Stimulated activated naive CD8-positive, alpha-beta T cell treated with anti-CD3 and anti-CD28 coated beads, Interleukin-15, amount 100 ng/mL, for 72 hours (primary cell): ENCODE results near the gene PTPN21.

Experiments used
- ATAC-seq: fragments of 150-1000 bp; cut with Tn5 transposase; 2 replicates; pipeline ENCODE4 v1.10.0; 2021; ENCODE audit warnings: mild to moderate bottlenecking, moderate library complexity
- DNase-seq, 2 donors: peaks; one replicate each; pipeline ENCODE4 v3.0.0; 2021 to 2022
- H3K27ac Mint-ChIP-seq, 2 donors: one replicate each; pipeline ENCODE4 v1.8.0; 2022; ENCODE audit warnings: mild to moderate bottlenecking in 2 of 2, mixed read lengths in 2 of 2, moderate library complexity in 2 of 2
- H3K27me3 Mint-ChIP-seq: one replicate; pipeline ENCODE4 v1.8.0; 2022; ENCODE audit warnings: mixed read lengths
- H3K4me1 Mint-ChIP-seq: one replicate; pipeline ENCODE4 v1.8.0; 2022; ENCODE audit warnings: mild to moderate bottlenecking, mixed read lengths
- H3K4me3 Mint-ChIP-seq, 2 donors: one replicate each; pipeline ENCODE4 v1.8.0; 2022; ENCODE audit warnings: mild to moderate bottlenecking in 2 of 2, mixed read lengths in 2 of 2, moderate library complexity in 1 of 2
- H3K9me3 Mint-ChIP-seq, 2 donors: one replicate each; pipeline ENCODE4 v1.8.0; 2022; ENCODE audit warnings: mixed read lengths in 2 of 2

Gene PTPN21

DNA sequence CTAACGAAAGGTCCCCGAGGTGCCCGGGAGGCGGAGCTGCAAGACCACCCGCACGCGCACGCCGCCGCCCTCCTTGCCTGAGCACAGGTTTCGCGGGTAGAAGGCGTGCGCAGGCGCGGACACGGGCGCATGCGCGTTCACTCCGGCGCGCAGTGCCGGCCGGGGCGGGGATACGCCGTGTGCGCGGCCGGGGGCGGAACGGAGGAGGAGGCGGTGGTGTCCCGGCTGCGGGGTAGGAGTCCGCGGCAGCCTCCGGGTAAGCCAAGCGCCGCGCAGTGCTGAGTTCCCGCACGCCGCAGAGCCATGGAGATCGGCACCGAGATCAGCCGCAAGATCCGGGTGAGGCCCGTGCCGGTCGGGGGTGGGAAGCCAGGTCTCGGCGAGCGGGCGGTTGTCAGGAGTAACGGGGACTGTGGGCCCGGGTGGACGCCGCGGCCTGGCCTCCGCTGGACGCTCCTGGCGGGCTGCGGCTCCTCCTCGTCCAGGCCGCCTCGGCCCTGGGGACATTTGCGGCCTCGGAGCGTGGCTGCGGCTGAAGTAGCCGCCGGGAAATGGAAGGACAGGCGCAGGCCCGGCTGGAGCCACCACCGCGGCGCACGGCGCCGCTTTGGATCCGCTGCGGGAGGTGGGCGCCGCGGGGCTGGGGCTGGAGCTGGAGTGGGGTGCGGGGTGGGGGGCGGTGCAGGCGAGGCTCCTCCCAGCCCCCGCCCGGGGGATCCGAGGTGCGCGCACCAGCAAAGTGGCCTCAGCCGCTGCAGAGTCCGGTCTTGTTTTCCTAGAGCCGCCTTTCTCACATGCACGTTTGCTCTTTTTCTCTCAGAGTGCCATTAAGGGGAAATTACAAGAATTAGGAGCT lies 8.3 kb upstream of the PTPN21 start, which contains the start of gene ZC3H14:
Gene ZC3H14, plus strand, starts transcription at position 207 of the 856 bp plus-strand sequence. Its CDS starts 97 bp downstream, at position 304.
- Mint-ChIP-seq H3K27ac (peak within 1 kb of the TSS; percentile 97), H3K4me1 (peaks cover 38% of the 10 kb centered on the region), H3K27me3 (peaks cover 20% of the 10 kb centered on the region), H3K9me3 (peaks cover 0 to 2% of the 10 kb centered on the region in 2 donors), H3K4me3 (peak within 1 kb of the TSS; percentile 87 to 89)
- ATAC-seq (peak; percentile 96), DNase-seq (peak; percentile 88 to 90)

DNA sequence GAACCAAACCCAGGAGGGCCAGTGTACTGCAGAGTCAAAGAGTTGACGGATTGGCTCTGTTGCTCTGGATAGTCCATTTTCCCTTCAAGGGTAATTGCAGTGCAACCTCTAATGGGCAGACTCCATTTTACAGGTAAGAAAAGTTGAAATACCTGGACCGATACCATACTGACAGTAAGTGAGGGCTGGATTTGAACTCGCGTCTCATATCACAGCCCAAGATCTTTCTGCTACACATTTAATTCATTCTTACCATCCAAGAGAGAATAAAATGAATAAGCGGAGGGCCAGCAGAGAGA lies 7.7 kb upstream of the PTPN21 start:
- DNase-seq (no peak), ATAC-seq (no peak)
- peak overlapping the region; percentile 97 for H3K27ac Mint-ChIP-seq
- H3K4me3 Mint-ChIP-seq = peak overlapping the region; percentile 87 to 89
- H3K9me3 Mint-ChIP-seq = no peaks in the 10 kb centered on the region
- peaks cover 43% of the 10 kb centered on the region for H3K4me1 Mint-ChIP-seq
- peaks cover 20% of the 10 kb centered on the region for H3K27me3 Mint-ChIP-seq

DNA sequence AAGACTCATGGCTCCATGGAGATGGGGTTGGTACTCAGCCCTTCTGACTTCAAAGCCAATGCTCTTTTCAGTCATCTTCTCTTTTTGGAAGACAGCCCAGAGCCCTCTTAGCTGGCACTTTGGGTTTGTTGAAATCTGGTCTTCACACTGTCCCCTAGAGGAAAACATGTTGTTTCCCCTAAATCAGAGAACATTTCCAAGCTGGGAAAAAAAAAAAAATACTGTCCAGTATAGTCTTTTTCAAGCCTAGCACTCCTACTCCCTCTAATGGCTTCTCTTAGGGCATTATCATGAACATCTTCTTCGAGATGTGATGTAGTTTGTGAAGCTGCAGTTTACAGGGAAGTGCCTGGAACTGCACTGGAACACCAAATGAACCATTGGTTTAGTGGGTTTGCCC lies 5.0 kb upstream of the PTPN21 start:
- ATAC-seq = no peak
- Mint-ChIP-seq H3K27ac (no peak overlapping the region), H3K27me3 (peaks cover 45% of the 10 kb centered on the region), H3K4me1 (peaks cover 59% of the 10 kb centered on the region), H3K9me3 (no peaks in the 10 kb centered on the region), H3K4me3 (no peak overlapping the region)
- DNase-seq = no peak

DNA sequence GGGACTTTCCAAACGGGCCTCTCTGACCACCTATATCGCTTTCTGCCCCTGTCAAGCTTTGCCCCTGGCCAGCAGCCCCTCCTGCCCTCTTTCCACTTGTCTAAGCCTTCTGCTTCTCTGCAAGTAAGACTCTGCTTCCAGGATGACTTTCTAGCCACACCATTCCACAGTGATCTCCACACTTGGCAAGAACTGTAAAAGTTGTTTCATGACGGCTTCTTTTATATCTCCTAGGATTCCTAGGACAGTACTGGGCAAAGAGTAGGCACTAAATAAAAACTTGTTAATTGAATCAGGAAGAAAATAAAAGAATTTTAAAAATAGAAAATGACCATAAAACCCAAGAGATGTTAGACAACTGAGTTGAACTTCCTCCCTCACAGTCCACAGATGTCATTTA lies 1.8 kb upstream of the PTPN21 start:
- ATAC-seq (no peak), DNase-seq (no peak)
- Mint-ChIP-seq H3K9me3 (no peaks in the 10 kb centered on the region), H3K27me3 (peaks cover 66% of the 10 kb centered on the region), H3K27ac (no peak overlapping the region), H3K4me1 (peaks cover 40% of the 10 kb centered on the region), H3K4me3 (no peak overlapping the region)

DNA sequence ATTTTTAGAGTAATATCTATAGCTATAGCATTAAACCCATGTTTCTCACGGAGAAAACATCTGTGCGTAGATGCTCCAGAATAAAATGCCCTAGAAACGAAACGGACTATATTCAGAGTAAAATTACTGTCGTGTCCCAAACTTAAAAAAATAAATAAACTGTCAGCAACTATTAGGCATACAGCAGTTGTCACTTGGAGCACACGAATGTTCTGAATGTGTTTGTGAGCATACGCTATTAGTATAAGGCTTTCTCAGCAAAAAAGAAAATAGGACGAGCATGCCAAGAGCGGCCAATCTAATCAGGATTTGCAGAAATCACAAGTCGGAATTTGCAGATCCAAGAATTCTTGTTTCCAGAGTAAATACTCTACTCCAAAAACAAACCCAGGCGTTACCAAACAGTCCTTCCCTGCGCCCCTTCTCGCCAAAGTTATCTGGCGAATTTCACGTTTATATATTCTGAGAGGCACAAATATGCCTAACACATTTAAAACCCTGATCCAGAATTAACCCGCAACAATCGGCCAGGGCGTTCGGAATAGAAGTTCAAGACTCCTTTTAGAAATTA lies 836 bp downstream of the PTPN21 start:
- Mint-ChIP-seq H3K4me1 (peaks cover 34% of the 10 kb centered on the region), H3K4me3 (peak overlapping the region; percentile 50 to 81), H3K27me3 (peaks cover 56% of the 10 kb centered on the region), H3K27ac (no peak overlapping the region), H3K9me3 (no peaks in the 10 kb centered on the region)
- DNase-seq = no peak
- no peak for ATAC-seq

DNA sequence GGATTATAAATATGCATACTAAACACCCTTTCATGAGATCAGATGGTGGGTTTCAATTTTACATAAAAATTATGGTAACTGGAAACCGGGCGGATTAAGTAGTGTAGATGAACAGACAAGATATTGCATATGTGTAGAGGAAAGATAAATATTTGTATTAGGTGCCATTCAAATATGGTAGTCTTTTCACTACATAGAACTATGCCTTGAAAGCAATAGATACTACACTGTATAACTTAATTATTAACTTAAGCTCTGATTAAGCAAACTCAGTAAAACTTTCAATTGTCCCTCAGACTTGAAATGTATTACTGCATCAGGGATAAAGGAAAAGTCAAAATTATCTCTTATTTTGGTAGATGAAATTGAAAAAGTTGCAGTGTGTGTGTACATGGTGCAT lies 1.9 kb downstream of the PTPN21 start:
- Mint-ChIP-seq H3K4me3 (no peak overlapping the region), H3K27me3 (peaks cover 50% of the 10 kb centered on the region), H3K27ac (no peak overlapping the region), H3K4me1 (peaks cover 26% of the 10 kb centered on the region), H3K9me3 (no peaks in the 10 kb centered on the region)
- no peak for ATAC-seq
- no peak for DNase-seq

DNA sequence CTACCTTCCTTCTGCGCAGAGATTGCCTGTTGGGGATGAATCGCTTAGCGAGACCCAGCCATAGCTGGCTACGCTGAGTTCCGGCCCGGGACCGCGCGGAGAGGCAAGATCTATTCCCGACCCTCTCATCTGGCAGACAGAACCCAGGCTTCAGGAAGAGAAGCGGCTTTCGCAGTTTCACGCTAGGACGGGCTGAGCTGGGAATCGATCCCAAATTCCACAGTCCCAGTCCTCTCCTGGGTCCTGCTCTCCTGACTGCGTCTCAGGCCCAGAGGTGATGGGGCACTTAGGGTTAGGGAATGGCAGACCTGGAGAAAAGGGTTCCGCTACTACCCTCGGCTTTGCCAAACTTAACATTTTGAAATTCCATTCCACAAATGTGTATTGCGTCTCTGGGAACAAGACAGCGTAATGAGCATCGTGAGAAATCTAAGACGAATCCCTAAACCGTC lies 2.8 kb downstream of the PTPN21 start:
- peaks cover 47% of the 10 kb centered on the region for H3K27me3 Mint-ChIP-seq
- H3K4me3 Mint-ChIP-seq = peak overlapping the region; percentile 73 to 77
- no peak overlapping the region for H3K27ac Mint-ChIP-seq
- peaks cover 17% of the 10 kb centered on the region for H3K4me1 Mint-ChIP-seq
- no peaks in the 10 kb centered on the region for H3K9me3 Mint-ChIP-seq
- ATAC-seq = no peak
- DNase-seq = no peak

DNA sequence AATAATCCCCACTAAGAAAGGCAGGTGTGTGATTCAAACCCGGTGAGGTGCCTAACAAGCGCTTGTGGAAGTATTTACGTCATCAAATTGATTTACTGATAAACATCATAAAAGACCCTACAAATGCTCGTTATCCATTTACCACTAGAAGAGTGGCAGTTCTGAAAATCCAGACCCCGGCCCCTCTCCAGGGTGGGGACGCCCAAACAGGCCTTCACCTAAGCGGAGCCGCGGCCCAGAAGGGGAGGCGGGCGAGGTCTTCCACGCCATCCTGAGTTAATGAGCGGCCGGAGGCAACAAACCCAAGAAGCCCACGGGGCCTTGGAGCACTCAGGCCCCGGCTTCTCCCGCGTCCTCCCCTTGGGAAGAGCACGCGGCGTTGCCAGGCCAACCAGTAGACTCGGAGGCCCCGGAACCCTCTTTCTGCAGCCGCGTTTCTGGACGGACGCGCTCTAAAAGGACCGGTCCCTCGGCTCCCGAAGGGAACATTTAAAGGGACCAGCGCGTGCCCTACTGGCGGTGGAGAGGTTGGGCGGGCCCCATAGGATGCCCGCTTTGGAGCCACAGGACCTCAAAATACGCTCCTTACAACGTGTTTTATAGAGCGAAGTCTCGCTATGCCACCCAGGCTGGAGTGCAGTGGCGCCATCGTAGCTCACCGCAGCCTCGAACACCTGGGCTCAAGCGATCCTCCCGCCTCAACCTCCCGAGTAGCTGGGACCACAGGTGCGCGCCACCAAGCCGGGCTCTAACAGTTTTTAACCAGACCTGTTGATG lies 3.5 kb downstream of the PTPN21 start:
- DNase-seq = peak; percentile 67 to 68
- peaks cover 39% of the 10 kb centered on the region for H3K27me3 Mint-ChIP-seq
- no peak overlapping the region for H3K27ac Mint-ChIP-seq

DNA sequence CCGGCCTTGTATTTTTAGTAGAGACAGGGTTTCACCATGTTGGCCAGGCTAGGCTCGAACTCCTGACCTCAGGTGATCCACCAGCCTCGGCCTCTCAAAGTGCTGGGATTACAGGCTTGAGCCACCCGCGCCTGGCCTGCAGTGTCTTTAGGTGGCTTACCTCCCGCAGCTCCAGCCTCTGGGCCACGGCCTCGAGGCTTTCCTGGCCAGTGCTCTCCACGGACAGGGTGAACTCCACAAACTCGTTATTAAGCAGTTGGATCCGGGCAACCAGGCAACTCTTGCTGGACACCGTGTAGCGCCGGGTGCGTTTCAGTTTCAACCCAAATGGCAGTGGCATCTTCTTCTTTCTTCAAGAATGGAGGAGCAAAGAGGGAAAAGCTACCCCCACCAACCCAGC lies 4.7 kb downstream of the PTPN21 start:
- Mint-ChIP-seq H3K27me3 (peaks cover 27% of the 10 kb centered on the region), H3K4me3 (no peak overlapping the region), H3K9me3 (no peaks in the 10 kb centered on the region), H3K4me1 (peaks cover 7% of the 10 kb centered on the region), H3K27ac (no peak overlapping the region)
- ATAC-seq (no peak), DNase-seq (no peak)

More for the DNA sequence above, 3.5 kb downstream of the PTPN21 start:
- H3K4me3 Mint-ChIP-seq = peak overlapping the region; percentile 73 to 77
- peak; percentile 79 for ATAC-seq
- no peaks in the 10 kb centered on the region for H3K9me3 Mint-ChIP-seq
- H3K4me1 Mint-ChIP-seq = peaks cover 10% of the 10 kb centered on the region

DNA sequence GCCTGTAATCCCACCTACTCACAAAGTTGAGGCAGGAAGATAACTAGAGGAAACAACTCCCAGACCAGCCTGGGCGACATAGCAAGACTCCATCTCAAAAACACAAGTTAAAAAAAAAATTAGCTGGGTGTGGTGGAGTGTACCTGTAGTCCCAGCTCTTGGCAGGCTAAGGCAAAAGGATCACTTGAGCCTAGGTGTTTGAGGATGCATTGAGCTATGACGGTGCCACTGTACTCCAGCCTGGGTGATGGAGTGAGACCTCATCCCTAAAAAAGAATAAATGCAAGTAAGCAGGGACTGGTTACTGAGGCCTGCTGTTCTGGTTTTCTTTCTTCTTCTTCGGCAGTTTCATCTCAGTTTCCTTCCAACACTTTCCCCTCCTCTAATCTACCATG lies 7.4 kb downstream of the PTPN21 start:
- peaks cover 7% of the 10 kb centered on the region for H3K27me3 Mint-ChIP-seq
- H3K9me3 Mint-ChIP-seq = no peaks in the 10 kb centered on the region
- peaks cover 7% of the 10 kb centered on the region for H3K4me1 Mint-ChIP-seq
- no peak overlapping the region for H3K27ac Mint-ChIP-seq
- no peak for ATAC-seq
- DNase-seq = no peak
- no peak overlapping the region for H3K4me3 Mint-ChIP-seq

DNA sequence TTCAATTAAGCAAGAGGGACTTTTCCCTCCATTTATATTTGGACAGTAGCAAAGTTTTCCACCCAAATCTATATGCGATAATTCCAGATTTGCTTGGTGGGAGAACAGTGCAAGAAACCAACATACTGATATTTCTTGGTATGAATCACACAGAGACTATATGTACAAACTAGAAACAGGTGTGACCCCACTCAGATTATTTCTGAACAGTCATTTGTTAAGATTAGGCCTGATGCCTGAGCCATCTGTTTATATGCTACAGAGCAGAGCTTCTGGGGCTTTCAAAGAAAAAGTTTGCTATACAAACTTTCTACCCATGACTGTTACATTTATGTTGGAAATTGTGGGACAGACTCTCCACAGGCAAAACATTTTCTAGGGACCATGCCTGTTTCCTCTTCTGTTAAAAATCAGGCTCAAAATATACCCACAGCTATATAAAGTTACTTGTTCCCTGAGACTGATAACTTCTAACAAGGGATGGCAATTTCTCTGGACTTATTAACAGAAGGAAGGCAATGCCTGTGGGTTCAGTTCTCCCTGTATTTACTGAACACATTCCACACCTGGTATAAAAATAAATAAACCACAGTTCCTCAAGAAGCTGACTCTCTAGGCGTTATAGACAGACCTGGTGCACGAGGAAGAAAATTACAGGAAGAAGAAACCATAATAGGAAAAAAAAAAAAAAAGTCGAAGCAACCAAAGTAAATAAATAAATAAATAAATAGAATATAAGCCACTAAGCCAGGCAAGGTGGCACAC lies 8.0 kb downstream of the PTPN21 start:
- Mint-ChIP-seq H3K27me3 (peaks cover 1% of the 10 kb centered on the region), H3K27ac (no peak overlapping the region), H3K4me3 (no peak overlapping the region), H3K9me3 (no peaks in the 10 kb centered on the region), H3K4me1 (peaks cover 2% of the 10 kb centered on the region)
- ATAC-seq (no peak), DNase-seq (no peak)

DNA sequence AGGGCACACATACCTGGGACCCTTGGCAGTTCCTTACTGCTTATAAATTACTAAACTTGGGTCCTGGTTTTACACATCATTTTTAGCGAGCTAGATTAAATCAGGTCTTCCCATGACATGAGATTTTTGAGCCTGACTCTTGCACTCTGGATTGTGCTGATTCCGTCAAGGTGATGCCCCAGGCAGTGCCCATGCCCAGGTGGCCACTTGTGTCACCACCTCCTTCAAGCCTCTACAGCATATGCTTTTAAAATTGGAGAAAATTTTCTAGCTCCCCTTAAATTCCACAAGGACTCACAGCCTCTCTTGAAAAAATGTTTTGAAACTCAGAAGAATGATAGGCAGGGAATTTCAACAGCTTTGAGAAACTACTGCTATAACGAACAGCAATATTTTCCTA lies 9.6 kb downstream of the PTPN21 start:
- Mint-ChIP-seq H3K9me3 (no peaks in the 10 kb centered on the region), H3K4me1 (no peaks in the 10 kb centered on the region), H3K27me3 (no peaks in the 10 kb centered on the region), H3K4me3 (no peak overlapping the region), H3K27ac (no peak overlapping the region)
- DNase-seq = no peak
- ATAC-seq = no peak

DNA sequence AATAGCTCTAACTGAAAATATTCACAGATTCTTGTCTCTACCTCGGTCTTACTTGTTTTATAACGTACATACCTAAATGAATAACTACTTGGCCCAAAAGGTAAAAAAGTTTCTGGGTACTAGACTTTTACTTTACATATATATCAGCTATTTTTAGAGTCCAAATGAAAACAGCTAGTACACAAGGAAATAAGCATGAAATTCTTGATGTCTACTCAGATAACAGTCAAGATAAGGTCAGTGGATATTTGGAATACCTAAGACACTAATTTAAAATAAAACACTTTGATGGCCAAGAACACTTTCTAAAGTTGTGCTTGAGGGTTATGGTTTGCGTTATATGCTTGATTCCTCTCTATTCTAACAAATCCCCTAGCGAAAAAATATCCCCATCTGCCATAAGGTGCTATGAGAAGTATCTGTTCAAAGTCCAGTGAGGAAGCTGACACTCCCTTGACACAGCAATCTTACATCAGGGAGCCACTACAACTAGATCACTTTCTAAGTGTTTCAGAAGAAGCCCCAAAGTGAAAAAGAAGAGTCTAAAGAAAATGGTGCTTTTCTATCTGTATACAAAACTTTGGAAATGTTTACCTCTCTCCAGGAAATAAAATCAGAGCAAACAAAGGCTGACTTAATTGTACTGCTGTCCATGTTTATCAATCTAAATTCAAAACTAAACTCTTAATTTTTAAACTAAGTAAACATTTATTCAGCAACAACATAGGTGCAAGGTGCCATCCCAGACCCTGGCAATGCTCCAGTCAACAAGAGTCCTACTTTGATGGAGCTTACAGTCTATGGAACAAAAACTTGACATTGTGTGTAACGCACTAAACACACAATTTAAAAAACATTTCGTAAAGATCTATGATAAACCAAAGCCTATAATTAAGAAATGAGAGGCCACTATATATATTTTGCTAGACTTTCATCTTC lies 11.7 kb downstream of the PTPN21 start:
- Mint-ChIP-seq H3K4me1 (no peaks in the 10 kb centered on the region), H3K9me3 (no peaks in the 10 kb centered on the region), H3K4me3 (no peak overlapping the region), H3K27me3 (no peaks in the 10 kb centered on the region), H3K27ac (no peak overlapping the region)
- no peak for ATAC-seq
- DNase-seq = no peak

DNA sequence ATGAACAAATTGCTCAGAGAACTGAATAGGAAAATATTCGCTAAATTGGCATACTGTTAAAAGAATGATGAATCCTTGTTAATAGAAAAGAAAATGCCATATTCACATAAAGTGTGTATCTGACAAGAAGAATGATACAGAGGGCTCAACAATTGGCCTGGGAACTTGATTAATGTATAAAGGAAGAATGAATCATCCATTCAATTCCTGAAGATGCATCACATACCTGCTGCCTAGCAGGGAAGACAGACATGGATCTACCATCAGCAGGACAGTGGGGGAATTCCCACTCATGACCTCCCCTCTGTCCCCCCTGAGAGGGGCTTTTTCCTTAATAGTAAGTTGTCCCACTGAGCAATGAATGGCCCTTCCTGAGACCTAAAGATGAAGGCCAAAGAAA lies 13.5 kb downstream of the PTPN21 start:
- no peaks in the 10 kb centered on the region for H3K4me1 Mint-ChIP-seq
- H3K27ac Mint-ChIP-seq = no peak overlapping the region
- H3K4me3 Mint-ChIP-seq = no peak overlapping the region
- DNase-seq (no peak), ATAC-seq (no peak)
- H3K9me3 Mint-ChIP-seq = no peaks in the 10 kb centered on the region
- no peaks in the 10 kb centered on the region for H3K27me3 Mint-ChIP-seq
